HepG2 (cell line): ENCODE results near the gene TACC3. TPM values are rescaled to one million over a fixed set of nuclear protein-coding genes. Genes with fewer than 3 reads are reported as not detected.

Source experiments
- DDIT3 ChIP-seq: sonication (generic); formaldehyde crosslinking; IDR thresholded peaks from 2 replicates; pipeline ENCODE4 v1.4.0; 2020; ENCODE audit warnings: mild to moderate bottlenecking, missing genetic modification reagents
- MAFK ChIP-seq, 2 experiments: IDR thresholded peaks in 1 of 2; conservative IDR thresholded peaks in 1 of 2; 2 replicates each; pipeline ENCODE4 v1.6.1; 2011; ENCODE audit warnings: improper control_type of control experiment in 2 of 2, low read length in 2 of 2
- NFAT5 ChIP-seq: sonication (generic); formaldehyde crosslinking; IDR thresholded peaks from 2 replicates; pipeline ENCODE4 v1.4.0; 2020; ENCODE audit warnings: missing genetic modification reagents
- RAD51 ChIP-seq: fragments of 450-650 bp; IDR thresholded peaks from 2 replicates; pipeline ENCODE4 v1.6.1; 2016; ENCODE audit warnings: borderline replicate concordance
- RFXANK ChIP-seq: IDR thresholded peaks from 2 replicates; pipeline ENCODE4 v1.6.1; 2016
- ZFP36 ChIP-seq: fragments of 150-350 bp; IDR thresholded peaks from 2 replicates; pipeline ENCODE4 v1.6.1; 2018; ENCODE audit warnings: borderline replicate concordance, low read length, low read depth; ENCODE audit not compliant: partially characterized antibody
- ZNF18 ChIP-seq: sonication (generic); formaldehyde crosslinking; IDR thresholded peaks from 2 replicates; pipeline ENCODE4 v1.8.0; 2022; ENCODE audit warnings: mild to moderate bottlenecking, missing genetic modification reagents; ENCODE audit not compliant: insufficient replicate concordance
- ZNF615 ChIP-seq: sonication (generic); formaldehyde crosslinking; IDR thresholded peaks from 2 replicates; pipeline ENCODE4 v1.5.0; 2020; ENCODE audit warnings: mild to moderate bottlenecking, missing genetic modification reagents, borderline replicate concordance
- polyA plus RNA-seq, 8 experiments: library from polyadenylated mRNA; depleted of rRNA in 3 of 8; stranded (reverse) in 7 of 8; unstranded in 1 of 8; fragments of >200 nt; fragmentation: Illumina TruSeq in 4 of 8; extraction: Trizol in 4 of 8; gene quantifications; 2 replicates each; pipeline versions ENCODE4 v1.2.1 to v1.2.3, GENCODE V29; 2011 to 2016; ENCODE audit warnings: low read depth in 4 of 8, missing spikeins in 1 of 8, mixed read lengths in 1 of 8; ENCODE audit not compliant: insufficient read depth in 1 of 8
- total RNA-seq, 5 experiments: library from RNA; depleted of rRNA; stranded (reverse); fragments of >200 nt; fragmentation: Illumina TruSeq; extraction: Trizol; gene quantifications; 2 replicates each; pipeline ENCODE4 v1.2.3, GENCODE V29; 2016; ENCODE audit warnings: low read depth in 1 of 5
- TF ChIP-seq, protein P1 (sequence below): sonication (generic); formaldehyde crosslinking; IDR thresholded peaks from 2 replicates; pipeline ENCODE4 v1.9.0; 2022; ENCODE audit warnings: missing genetic modification reagents, mild to moderate bottlenecking, borderline replicate concordance
- TF ChIP-seq, protein P2 (sequence below): sonication (generic); formaldehyde crosslinking; IDR thresholded peaks from 2 replicates; pipeline ENCODE4 v1.4.0; 2020; ENCODE audit warnings: missing genetic modification reagents
- TF ChIP-seq, protein P3 (sequence below): IDR thresholded peaks from 2 replicates; pipeline ENCODE4 v1.6.1; 2016; ENCODE audit warnings: missing biosample characterization, missing genetic modification reagents, low read depth
- TF ChIP-seq, protein P4 (sequence below), 2 experiments: fragments of 450-650 bp in 1 of 2; sonication (generic) in 1 of 2; formaldehyde crosslinking; IDR thresholded peaks; 2 replicates each; pipeline versions ENCODE4 v1.5.0 to v1.8.0; 2020 to 2022; ENCODE audit warnings: mild to moderate bottlenecking in 1 of 2, missing genetic modification reagents in 1 of 2

Gene TACC3
- total and polyA plus RNA-seq, 2 of the 13 experiments (the other 11 are each of a cell fraction or from before 2014, with no cell fraction given): 20.3 to 21.2 TPM

DNA sequence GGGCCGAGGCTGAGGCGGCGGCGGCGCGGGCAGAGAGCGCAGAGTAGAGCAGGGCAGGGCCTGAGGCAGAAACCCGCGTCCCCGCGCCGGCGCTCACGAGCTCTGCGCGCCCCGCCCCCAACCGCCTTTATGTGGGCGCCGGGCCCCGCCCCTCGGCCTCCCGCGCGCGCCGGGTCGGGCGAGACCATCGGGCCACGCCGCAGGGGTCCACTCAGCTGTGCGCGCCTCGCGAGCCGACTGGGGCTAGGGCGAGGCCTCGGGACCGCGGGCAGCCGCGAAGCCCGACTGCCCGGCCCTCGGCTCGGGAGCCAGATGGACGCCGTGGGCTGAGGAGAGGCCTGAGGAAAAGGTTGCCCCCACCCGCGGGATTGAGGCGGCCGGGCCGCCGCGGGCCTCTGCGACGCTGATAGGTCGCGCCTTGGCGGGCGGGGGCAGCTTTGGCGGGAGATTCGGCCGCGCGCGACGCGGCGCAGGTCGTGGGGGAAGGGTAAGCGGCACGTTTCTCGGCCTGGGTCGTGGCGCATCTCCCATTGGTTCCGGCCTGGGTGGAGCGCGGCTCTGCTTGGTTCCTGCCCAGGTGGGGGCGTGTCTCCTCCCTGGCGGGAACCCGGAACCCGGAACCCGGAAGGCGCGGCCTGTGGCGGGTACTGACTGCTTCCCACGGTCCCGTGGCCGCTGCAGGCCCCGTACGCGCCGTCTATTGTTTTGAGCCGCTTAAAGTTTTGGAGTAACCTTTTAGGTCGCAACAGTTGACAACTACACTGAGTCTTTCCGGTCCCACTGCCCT lies 8.9 kb upstream of the TACC3 start, which contains the start of gene SLBP (continued):
- TF ChIP-seq DDIT3: no peak
- TF ChIP-seq ZNF615 (CRISPR knock-in tag): peak; percentile 83; the same call in 1 of the 2 replicates
- TF ChIP-seq, protein P1, sequence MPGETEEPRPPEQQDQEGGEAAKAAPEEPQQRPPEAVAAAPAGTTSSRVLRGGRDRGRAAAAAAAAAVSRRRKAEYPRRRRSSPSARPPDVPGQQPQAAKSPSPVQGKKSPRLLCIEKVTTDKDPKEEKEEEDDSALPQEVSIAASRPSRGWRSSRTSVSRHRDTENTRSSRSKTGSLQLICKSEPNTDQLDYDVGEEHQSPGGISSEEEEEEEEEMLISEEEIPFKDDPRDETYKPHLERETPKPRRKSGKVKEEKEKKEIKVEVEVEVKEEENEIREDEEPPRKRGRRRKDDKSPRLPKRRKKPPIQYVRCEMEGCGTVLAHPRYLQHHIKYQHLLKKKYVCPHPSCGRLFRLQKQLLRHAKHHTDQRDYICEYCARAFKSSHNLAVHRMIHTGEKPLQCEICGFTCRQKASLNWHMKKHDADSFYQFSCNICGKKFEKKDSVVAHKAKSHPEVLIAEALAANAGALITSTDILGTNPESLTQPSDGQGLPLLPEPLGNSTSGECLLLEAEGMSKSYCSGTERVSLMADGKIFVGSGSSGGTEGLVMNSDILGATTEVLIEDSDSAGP: peak; percentile 85
- TF ChIP-seq, protein P2, sequence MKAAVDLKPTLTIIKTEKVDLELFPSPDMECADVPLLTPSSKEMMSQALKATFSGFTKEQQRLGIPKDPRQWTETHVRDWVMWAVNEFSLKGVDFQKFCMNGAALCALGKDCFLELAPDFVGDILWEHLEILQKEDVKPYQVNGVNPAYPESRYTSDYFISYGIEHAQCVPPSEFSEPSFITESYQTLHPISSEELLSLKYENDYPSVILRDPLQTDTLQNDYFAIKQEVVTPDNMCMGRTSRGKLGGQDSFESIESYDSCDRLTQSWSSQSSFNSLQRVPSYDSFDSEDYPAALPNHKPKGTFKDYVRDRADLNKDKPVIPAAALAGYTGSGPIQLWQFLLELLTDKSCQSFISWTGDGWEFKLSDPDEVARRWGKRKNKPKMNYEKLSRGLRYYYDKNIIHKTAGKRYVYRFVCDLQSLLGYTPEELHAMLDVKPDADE (CRISPR knock-in tag): peak; percentile 93
- TF ChIP-seq, protein P3, sequence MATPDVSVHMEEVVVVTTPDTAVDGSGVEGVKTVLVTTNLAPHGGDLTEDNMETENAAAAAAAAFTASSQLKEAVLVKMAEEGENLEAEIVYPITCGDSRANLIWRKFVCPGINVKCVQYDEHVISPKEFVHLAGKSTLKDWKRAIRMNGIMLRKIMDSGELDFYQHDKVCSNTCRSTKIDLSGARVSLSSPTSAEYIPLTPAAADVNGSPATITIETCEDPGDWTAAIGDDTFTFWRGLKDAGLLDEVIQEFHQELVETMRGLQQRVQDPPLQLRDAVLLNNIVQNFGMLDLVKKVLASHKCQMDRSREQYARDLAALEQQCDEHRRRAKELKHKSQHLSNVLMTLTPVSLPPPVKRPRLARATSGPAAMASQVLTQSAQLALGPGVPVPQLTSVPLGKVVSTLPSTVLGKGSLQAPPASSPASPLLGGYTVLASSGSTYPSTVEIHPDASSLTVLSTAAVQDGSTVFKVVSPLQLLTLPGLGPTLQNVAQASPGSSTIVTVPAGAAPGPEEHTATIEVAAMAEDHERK (CRISPR knock-in tag): peak; percentile 69
- TF ChIP-seq RFXANK: peak; percentile 85; the same call in 1 of the 2 replicates
- no peak for TF ChIP-seq ZFP36
- no peak for TF ChIP-seq MAFK (conservative IDR thresholded peaks at IDR 0.05 in 1 of 2, IDR thresholded peaks at IDR 0.05 in 1 of 2; ENCODE audit: low read length in 2 of 2)
- TF ChIP-seq RAD51: no peak
- TF ChIP-seq, protein P4, sequence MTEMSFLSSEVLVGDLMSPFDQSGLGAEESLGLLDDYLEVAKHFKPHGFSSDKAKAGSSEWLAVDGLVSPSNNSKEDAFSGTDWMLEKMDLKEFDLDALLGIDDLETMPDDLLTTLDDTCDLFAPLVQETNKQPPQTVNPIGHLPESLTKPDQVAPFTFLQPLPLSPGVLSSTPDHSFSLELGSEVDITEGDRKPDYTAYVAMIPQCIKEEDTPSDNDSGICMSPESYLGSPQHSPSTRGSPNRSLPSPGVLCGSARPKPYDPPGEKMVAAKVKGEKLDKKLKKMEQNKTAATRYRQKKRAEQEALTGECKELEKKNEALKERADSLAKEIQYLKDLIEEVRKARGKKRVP (CRISPR knock-in tag; IDR thresholded peaks at IDR 0.05): peak in 1 of 2 experiments; percentile 82; a peak in 2 of 4 replicates
- peak; percentile 98 for TF ChIP-seq NFAT5
- TF ChIP-seq ZNF18 (CRISPR knock-in tag): peak; percentile 95
